ENCODE results near the gene CAP2. TPM values are rescaled to one million over a fixed set of nuclear protein-coding genes. Genes with fewer than 3 reads are reported as not detected.

The CAP2 gene
- total RNA-seq (2014; rRNA removed; shearing (Covaris generic)) = 39.9 and 44.1 TPM in 2 replicates

GRCh38 chr6:17392978-17393891 lies at the start of gene CAP2:
Gene CAP2, plus strand, starts transcription at chr6:17393595. Its CDS starts 27,961 bp downstream, at chr6:17421556.
- DNase-seq (ENCODE audit: low read depth) = peak; percentile 88

- no peak for DNase-seq (ENCODE audit: low read depth)
These were observed 46.4 kb upstream of the CAP2 start for GRCh38 chr6:17347012-17347411.

- peak; percentile 93 for DNase-seq (ENCODE audit: low read depth)
These were observed 44.0 kb upstream of the CAP2 start for GRCh38 chr6:17349427-17349826.

- peak; percentile 74 for DNase-seq (ENCODE audit: low read depth)
These were observed 41.1 kb upstream of the CAP2 start for GRCh38 chr6:17352302-17352701.

GRCh38 chr6:17353440-17354175 lies 39.8 kb upstream of the CAP2 start:
- no peak for DNase-seq (ENCODE audit: low read depth)

GRCh38 chr6:17354700-17355403 lies 38.5 kb upstream of the CAP2 start:
- DNase-seq (ENCODE audit: low read depth) = peak; percentile 81

- no peak for DNase-seq (ENCODE audit: low read depth)
These were observed 38.0 kb upstream of the CAP2 start for GRCh38 chr6:17355404-17355774.

- no peak for DNase-seq (ENCODE audit: low read depth)
These were observed 34.9 kb upstream of the CAP2 start for GRCh38 chr6:17358515-17358914.

GRCh38 chr6:17360564-17360963 lies 32.8 kb upstream of the CAP2 start:
- no peak for DNase-seq (ENCODE audit: low read depth)

- DNase-seq (ENCODE audit: low read depth) = peak; percentile 58
These were observed 32.4 kb upstream of the CAP2 start for GRCh38 chr6:17361013-17361412.

GRCh38 chr6:17365961-17366360 lies 27.4 kb upstream of the CAP2 start:
- DNase-seq (ENCODE audit: low read depth) = peak; percentile 54

GRCh38 chr6:17367868-17368267 lies 25.5 kb upstream of the CAP2 start:
- no peak for DNase-seq (ENCODE audit: low read depth)

- DNase-seq (ENCODE audit: low read depth) = peak; percentile 64
These were observed 11.8 kb upstream of the CAP2 start for GRCh38 chr6:17381424-17382147.

- no peak for DNase-seq (ENCODE audit: low read depth)
These were observed 7.7 kb upstream of the CAP2 start for GRCh38 chr6:17385660-17386059.

- no peak for DNase-seq (ENCODE audit: low read depth)
These were observed 5.0 kb upstream of the CAP2 start for GRCh38 chr6:17388365-17388764.

- DNase-seq (ENCODE audit: low read depth) = peak; percentile 29
These were observed 4.0 kb upstream of the CAP2 start for GRCh38 chr6:17389274-17389847.

GRCh38 chr6:17390276-17390675 lies 3.1 kb upstream of the CAP2 start:
- peak; percentile 82 for DNase-seq (ENCODE audit: low read depth)

GRCh38 chr6:17391976-17392375 lies 1.4 kb upstream of the CAP2 start:
- no peak for DNase-seq (ENCODE audit: low read depth)

GRCh38 chr6:17393892-17394631 lies 667 bp downstream of the CAP2 start:
- peak; percentile 95 for DNase-seq (ENCODE audit: low read depth)

- DNase-seq (ENCODE audit: low read depth) = no peak
These were observed 1.7 kb downstream of the CAP2 start for GRCh38 chr6:17395112-17395511.

All from M059J (cell line).